Brain microvascular endothelial cell (primary cell): Measurements from ENCODE around the gene IRF9.

Experiments used
- DNase-seq: peaks from one replicate; pipeline ENCODE4 v3.0.0-alpha.2; 2020
- H3K27ac ChIP-seq: fragments of 250-450 bp; sonication (Bioruptor Pico); 2 replicates; pipeline ENCODE4 v1.5.1; 2020; ENCODE audit warnings: mild to moderate bottlenecking, moderate library complexity
- H3K27me3 ChIP-seq: fragments of 250-450 bp; sonication (Bioruptor Pico); replicated peaks from 2 replicates; pipeline ENCODE4 v1.5.1; 2020; ENCODE audit warnings: mild to moderate bottlenecking
- H3K36me3 ChIP-seq: fragments of 250-450 bp; sonication (Bioruptor Pico); replicated peaks from 2 replicates; pipeline ENCODE4 v1.5.1; 2020; ENCODE audit warnings: mild to moderate bottlenecking
- H3K4me3 ChIP-seq: 2 replicates; pipeline ENCODE4 v1.5.1; 2011; ENCODE audit warnings: low read depth, mild to moderate bottlenecking, control low read depth, low read length, moderate library complexity
- in situ Hi-C: cut with HindIII; loops from 2 replicates; pipeline ENCODE4 v1.10.0; 2017; ENCODE audit warnings: low sequenced_read_pairs, low pct_ligation_motif_present
- TF ChIP-seq, protein P1 (sequence below): IDR thresholded peaks from 2 replicates; pipeline ENCODE4 v1.5.1; 2011; ENCODE audit warnings: low read depth, mild to moderate bottlenecking, moderate library complexity, low read length, control low read depth, inconsistent platforms; ENCODE audit errors: missing control alignments

IRF9 gene

DNA sequence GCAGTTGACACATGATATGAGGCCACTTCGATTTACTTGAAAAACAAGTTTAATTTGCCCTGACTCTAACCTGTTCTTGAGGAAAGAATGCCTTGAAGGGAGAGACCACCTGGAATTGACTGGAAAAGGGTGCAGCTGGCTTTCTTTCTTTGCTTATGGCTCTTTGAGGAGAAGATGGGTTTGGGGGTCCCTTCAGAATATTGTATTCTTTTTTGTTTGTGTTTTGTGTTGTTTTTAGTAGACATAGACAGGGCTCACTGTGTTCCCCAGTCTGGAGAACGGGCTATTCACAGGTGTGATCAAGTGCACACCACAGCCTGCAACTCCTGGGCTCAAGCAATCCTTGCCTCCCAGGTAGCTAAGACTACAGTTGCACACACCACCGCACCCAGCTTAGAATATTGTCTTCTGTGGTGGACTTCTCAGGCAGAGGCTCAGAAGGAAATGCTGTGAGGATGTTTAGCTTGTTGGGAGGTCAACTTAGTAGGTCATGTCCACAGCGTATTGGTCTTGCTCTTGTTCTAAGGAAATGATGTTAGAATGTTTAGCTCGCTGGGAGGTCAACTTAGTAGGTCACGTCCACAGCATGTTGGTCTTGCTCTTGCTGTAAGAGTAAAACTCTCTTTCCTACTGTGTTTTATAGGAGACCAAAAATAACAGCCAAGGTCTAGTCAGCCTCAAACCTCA is 44.8 kb upstream of the IRF9 start:
- Histone ChIP-seq H3K27me3 (no peaks in the 10 kb centered on the region), H3K27ac (no peak overlapping the region), H3K4me3 (no peak overlapping the region), H3K36me3 (peaks cover 6% of the 10 kb centered on the region)
- in situ Hi-C loops = no loop called here
- TF ChIP-seq, protein P1, sequence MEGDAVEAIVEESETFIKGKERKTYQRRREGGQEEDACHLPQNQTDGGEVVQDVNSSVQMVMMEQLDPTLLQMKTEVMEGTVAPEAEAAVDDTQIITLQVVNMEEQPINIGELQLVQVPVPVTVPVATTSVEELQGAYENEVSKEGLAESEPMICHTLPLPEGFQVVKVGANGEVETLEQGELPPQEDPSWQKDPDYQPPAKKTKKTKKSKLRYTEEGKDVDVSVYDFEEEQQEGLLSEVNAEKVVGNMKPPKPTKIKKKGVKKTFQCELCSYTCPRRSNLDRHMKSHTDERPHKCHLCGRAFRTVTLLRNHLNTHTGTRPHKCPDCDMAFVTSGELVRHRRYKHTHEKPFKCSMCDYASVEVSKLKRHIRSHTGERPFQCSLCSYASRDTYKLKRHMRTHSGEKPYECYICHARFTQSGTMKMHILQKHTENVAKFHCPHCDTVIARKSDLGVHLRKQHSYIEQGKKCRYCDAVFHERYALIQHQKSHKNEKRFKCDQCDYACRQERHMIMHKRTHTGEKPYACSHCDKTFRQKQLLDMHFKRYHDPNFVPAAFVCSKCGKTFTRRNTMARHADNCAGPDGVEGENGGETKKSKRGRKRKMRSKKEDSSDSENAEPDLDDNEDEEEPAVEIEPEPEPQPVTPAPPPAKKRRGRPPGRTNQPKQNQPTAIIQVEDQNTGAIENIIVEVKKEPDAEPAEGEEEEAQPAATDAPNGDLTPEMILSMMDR = no peak
- no peak for DNase-seq

DNA sequence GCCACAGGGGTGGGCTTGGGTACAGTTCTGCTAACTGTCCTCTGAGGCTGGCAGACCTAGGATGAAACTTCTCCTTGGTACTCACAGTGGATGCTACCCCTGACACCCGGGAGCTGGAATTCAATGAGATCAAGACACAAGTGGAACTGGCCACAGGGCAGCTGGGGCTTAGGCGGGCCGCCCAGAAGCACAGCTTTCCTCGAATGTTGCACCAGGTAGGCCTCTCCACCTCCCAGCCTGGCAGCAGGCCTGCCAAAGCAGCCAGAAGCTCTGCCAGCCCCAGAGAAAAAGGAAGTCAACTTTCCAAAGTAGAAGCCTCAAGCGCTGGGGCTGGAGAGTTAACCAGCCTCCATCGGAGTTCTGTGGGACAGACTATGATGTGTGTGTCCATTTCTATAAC is 43.9 kb upstream of the IRF9 start:
- in situ Hi-C loops = no loop called here
- no peak overlapping the region for H3K4me3 ChIP-seq
- no peak overlapping the region for H3K27ac ChIP-seq
- no peaks in the 10 kb centered on the region for H3K27me3 ChIP-seq
- TF ChIP-seq, protein P1 = no peak
- H3K36me3 ChIP-seq = peaks cover 8% of the 10 kb centered on the region
- DNase-seq = no peak

DNA sequence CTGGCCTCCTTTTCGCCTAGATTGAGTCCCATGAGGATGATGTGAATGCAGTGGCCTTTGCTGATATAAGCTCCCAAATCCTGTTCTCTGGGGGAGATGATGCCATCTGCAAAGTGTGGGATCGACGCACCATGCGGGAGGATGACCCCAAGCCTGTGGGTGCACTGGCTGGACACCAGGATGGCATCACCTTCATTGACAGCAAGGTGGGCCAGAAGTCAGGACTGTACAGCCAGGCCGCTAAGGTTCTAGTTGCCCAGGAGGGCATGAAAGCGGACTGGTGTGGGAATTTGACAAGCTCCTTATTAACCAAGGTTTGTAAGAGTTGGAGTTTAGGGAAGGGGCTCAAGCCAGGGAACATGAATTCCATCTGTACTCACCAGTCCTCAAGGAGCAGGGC is 41.4 kb upstream of the IRF9 start:
- Histone ChIP-seq H3K27me3 (no peaks in the 10 kb centered on the region), H3K36me3 (peaks cover 14% of the 10 kb centered on the region), H3K27ac (no peak overlapping the region), H3K4me3 (no peak overlapping the region)
- DNase-seq = no peak
- in situ Hi-C loops = no loop called here
- TF ChIP-seq, protein P1 = no peak

DNA sequence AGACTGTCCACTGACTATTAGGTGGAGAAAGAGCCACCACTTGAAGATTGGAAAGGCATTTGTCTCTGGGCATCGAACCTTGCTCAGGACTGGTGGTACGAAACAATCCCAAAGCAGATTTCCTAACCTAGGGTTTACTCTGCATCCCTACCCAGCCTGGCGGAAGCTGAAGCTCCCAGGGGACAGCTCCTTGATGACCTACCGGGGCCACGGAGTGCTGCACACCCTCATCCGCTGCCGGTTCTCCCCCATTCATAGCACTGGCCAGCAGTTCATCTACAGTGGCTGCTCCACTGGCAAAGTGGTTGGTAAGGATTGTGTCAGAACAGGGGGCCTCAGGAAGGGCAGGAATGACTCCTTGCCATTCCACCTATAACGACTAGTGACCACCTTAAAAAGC is 39.9 kb upstream of the IRF9 start:
- no peak overlapping the region for H3K4me3 ChIP-seq
- in situ Hi-C loops = no loop called here
- peaks cover 14% of the 10 kb centered on the region for H3K36me3 ChIP-seq
- TF ChIP-seq, protein P1 = no peak
- no peak for DNase-seq
- H3K27me3 ChIP-seq = no peaks in the 10 kb centered on the region
- no peak overlapping the region for H3K27ac ChIP-seq

DNA sequence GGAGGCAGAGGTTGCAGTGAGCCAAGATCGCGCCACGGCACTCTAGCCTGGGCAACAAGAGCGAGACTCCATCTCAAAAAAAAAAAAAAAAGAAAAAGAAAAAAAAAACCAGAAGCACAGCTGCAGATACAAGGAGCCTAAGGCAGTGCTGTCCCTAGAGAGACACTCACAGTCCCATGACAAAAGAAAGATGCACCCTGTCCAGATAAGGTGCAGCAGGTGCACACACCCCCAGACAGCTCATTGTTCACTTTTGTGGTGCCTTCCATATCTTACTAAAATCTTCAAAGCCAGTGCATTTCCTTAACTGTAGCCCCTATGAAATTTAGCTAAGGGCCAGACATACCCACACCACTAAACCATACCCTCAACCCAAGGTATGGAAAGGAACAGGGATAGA is 38.6 kb upstream of the IRF9 start:
- Histone ChIP-seq H3K36me3 (peaks cover 14% of the 10 kb centered on the region), H3K27me3 (no peaks in the 10 kb centered on the region), H3K27ac (no peak overlapping the region), H3K4me3 (no peak overlapping the region)
- in situ Hi-C loops = no loop called here
- TF ChIP-seq, protein P1 = no peak
- no peak for DNase-seq

DNA sequence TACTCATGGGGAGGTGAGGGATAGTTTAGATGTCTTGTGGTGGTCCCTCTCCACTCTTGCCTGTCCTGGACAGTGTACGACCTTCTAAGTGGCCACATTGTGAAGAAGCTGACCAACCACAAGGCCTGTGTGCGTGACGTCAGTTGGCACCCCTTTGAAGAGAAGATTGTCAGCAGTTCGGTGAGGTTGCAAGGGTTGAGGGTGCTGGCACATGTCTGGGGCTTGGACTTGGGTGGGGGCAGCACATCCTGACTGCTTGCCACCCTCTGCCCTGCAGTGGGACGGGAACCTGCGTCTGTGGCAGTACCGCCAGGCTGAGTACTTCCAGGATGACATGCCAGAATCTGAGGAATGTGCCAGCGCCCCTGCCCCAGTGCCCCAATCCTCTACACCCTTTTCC is 38.2 kb upstream of the IRF9 start:
- Histone ChIP-seq H3K4me3 (no peak overlapping the region), H3K36me3 (peaks cover 14% of the 10 kb centered on the region), H3K27ac (no peak overlapping the region), H3K27me3 (no peaks in the 10 kb centered on the region)
- in situ Hi-C loops = no loop called here
- no peak for DNase-seq
- TF ChIP-seq, protein P1 = no peak
